ENCODE results near the gene MRM2. TPM values are rescaled to one million over a fixed set of nuclear protein-coding genes. Genes with fewer than 3 reads are reported as not detected.

The MRM2 gene
- total RNA-seq, 1 experiment from 2014 or later: 49.9 TPM

- TF ChIP-seq TCF7L2 (IDR thresholded peaks at IDR 0.05; ENCODE audit: low read depth, low read length) (no peak), SIN3A (IDR thresholded peaks at IDR 0.05; ENCODE audit: borderline replicate concordance, insufficient read depth, low read depth, low read length) (no peak), POLR2AphosphoS5 (IDR thresholded peaks at IDR 0.05; ENCODE audit: low read depth, low read length) (no peak), CTCF (IDR thresholded peaks at IDR 0.05) (no peak), REST (IDR thresholded peaks at IDR 0.05; ENCODE audit: insufficient read depth in 1 of 2, low read depth in 2 of 2, low read length in 1 of 2) (no peak)
- CTCF ChIA-PET: no interaction called here
- Histone ChIP-seq H3K9me3 (ENCODE audit: control insufficient read depth, insufficient read depth, low read depth, low read length) (no peaks in the 10 kb centered on the region), H3K27me3 (ENCODE audit: control insufficient read depth, insufficient read depth, low read length) (no peaks in the 10 kb centered on the region), H3K36me3 (ENCODE audit: control insufficient read depth, insufficient read depth, low read length) (no peaks in the 10 kb centered on the region), H3K4me1 (ENCODE audit: control insufficient read depth, insufficient read depth, low read length) (no peaks in the 10 kb centered on the region), H3K4me3 (ENCODE audit: low read depth in 2 of 2, low read length in 2 of 2) (no peak overlapping the region), H3K27ac (ENCODE audit: low read length) (no peak overlapping the region)
- POLR2A ChIA-PET: no interaction called here
- ATAC-seq: peak; percentile 51
- no TSS peak for BruUV-seq (replicated peaks)
- in situ Hi-C loops (cut with HindIII; ENCODE audit: low pct_unique_long_range_greater_than_20kb, low sequenced_read_pairs) (no loop called here), intact Hi-C loops (cut with micrococcal nuclease; ENCODE audit: unreplicated experiment) (no loop called here)
- DNase-seq (ENCODE audit: low read depth, low spot score): no peak
Measured at GRCh38 chr7:2283074-2283473, 41.1 kb upstream of the MRM2 start.

GRCh38 chr7:2282185-2282751, 40.3 kb upstream of the MRM2 start:
- DNase-seq (ENCODE audit: low read depth, low spot score) (no peak), ATAC-seq (no peak)
- intact Hi-C loops (cut with micrococcal nuclease; ENCODE audit: unreplicated experiment): no loop called here
- ChIA-PET CTCF (interaction anchor here (0.6 kb wide), 1 partner anchor 145 kb away, joined by 5 read pairs; no protein-coding TSS in a partner anchor), POLR2A (no interaction called here)
- BruUV-seq (replicated peaks): TSS peak; percentile 61
- H3K4me1 ChIP-seq (ENCODE audit: control insufficient read depth, insufficient read depth, low read length): no peaks in the 10 kb centered on the region
- TF ChIP-seq POLR2AphosphoS5 (IDR thresholded peaks at IDR 0.05; ENCODE audit: low read depth, low read length) (no peak), REST (IDR thresholded peaks at IDR 0.05; ENCODE audit: insufficient read depth in 1 of 2, low read depth in 2 of 2, low read length in 1 of 2) (no peak), CTCF (IDR thresholded peaks at IDR 0.05) (no peak)
- no peaks in the 10 kb centered on the region for H3K27me3 ChIP-seq (ENCODE audit: control insufficient read depth, insufficient read depth, low read length)
- H3K27ac ChIP-seq (ENCODE audit: low read length): no peak overlapping the region
- in situ Hi-C loops (cut with HindIII; ENCODE audit: low pct_unique_long_range_greater_than_20kb, low sequenced_read_pairs): no loop called here
- no peaks in the 10 kb centered on the region for H3K9me3 ChIP-seq (ENCODE audit: control insufficient read depth, insufficient read depth, low read depth, low read length)
- no peak overlapping the region for H3K4me3 ChIP-seq (ENCODE audit: low read depth in 2 of 2, low read length in 2 of 2)
- H3K36me3 ChIP-seq (ENCODE audit: control insufficient read depth, insufficient read depth, low read length): no peaks in the 10 kb centered on the region
